Heart left ventricle (tissue), 16 donors: ENCODE measurements around the gene RNASE13. TPM values are rescaled to one million over a fixed set of nuclear protein-coding genes. Genes with fewer than 3 reads are reported as not detected.
A peak's percentile ranks its signal among the peaks of the same experiment; 100 is the strongest.

Experiments
- ATAC-seq, 4 donors: fragments of 200-7000 bp; cut with Tn5 transposase; one replicate each; pipeline ENCODE4 v1.9.1; 2020 to 2022; ENCODE audit warnings: moderate library complexity in 4 of 4, mild to moderate bottlenecking in 3 of 4, moderate number of reproducible peaks in 1 of 4
- DNase-seq, 5 donors: peaks; one replicate each; pipeline ENCODE4 v3.0.0-alpha.2; 2020
- H3K27ac ChIP-seq, 12 donors: fragments of 200-600 bp; sonication (generic) in 4 of 12; one replicate each; pipeline versions ENCODE4 v1.5.0 to v1.8.0; 2016 to 2022; ENCODE audit warnings: mild to moderate bottlenecking in 2 of 12
- H3K27me3 ChIP-seq, 9 donors: fragments of 200-600 bp; sonication (generic) in 2 of 9; one replicate each; pipeline versions ENCODE4 v1.5.1 to v1.8.0; 2016 to 2022; ENCODE audit warnings: mild to moderate bottlenecking in 3 of 9
- H3K36me3 ChIP-seq, 9 donors: fragments of 200-600 bp; sonication (generic) in 2 of 9; one replicate each; pipeline versions ENCODE4 v1.5.0 to v1.8.0; 2018 to 2022; ENCODE audit warnings: mild to moderate bottlenecking in 2 of 9
- H3K4me1 ChIP-seq, 12 donors: fragments of 200-600 bp; sonication (generic) in 4 of 12; one replicate each; pipeline versions ENCODE4 v1.5.0 to v1.8.0; 2016 to 2022; ENCODE audit warnings: mild to moderate bottlenecking in 3 of 12
- H3K4me3 ChIP-seq, 12 donors: fragments of 200-600 bp; sonication (generic) in 4 of 12; one replicate each; pipeline versions ENCODE4 v1.5.0 to v1.8.0; 2017 to 2022; ENCODE audit warnings: mild to moderate bottlenecking in 9 of 12, moderate library complexity in 4 of 12
- H3K9me3 ChIP-seq, 12 donors: fragments of 200-600 bp; sonication (generic) in 4 of 12; one replicate each; pipeline versions ENCODE4 v1.5.0 to v1.8.0; 2016 to 2022; ENCODE audit warnings: mild to moderate bottlenecking in 1 of 12
- CTCF ChIP-seq, 12 donors: fragments of 200-600 bp; sonication (generic) in 4 of 12; IDR thresholded peaks; one replicate each; pipeline versions ENCODE4 v1.5.0 to v1.8.0; 2018 to 2022; ENCODE audit warnings: antibody characterized with exemption in 12 of 12, mild to moderate bottlenecking in 5 of 12
- POLR2A ChIP-seq, 2 donors: fragments of 450-650 bp; IDR thresholded peaks; one replicate each; pipeline ENCODE4 v1.6.1; 2017; ENCODE audit warnings: antibody characterized with exemption in 2 of 2, mild to moderate bottlenecking in 2 of 2, moderate library complexity in 2 of 2
- WGBS, 4 donors: extraction: QIAGEN DNeasy Blood & Tissue Kit in 2 of 4; methylation state at CpG; one replicate each; pipeline versions ENCODE4 v1.1.5 to v1.1.7; 2013 to 2018; 5-methylcytosine and 5-hydroxymethylcytosine counted together
- intact Hi-C, 10 donors: fragments of 100-400 bp; cut with DNase I; formaldehyde crosslinking; loops; one replicate each; pipeline versions ENCODE4 v1.11.1 to v1.14.2; 2022
- polyA plus RNA-seq, 2 donors: library from polyadenylated mRNA; stranded (reverse); fragments of 200-250 nt; gene quantifications; one replicate each; pipeline ENCODE4 v1.2.3, GENCODE V29; 2013
- total RNA-seq, 9 donors: library from RNA; depleted of rRNA in 2 of 9; stranded (reverse); fragments of >200 nt in 2 of 9; fragmentation: NEBNext Ultra II Directional in 3 of 9; extraction: Animal tissue kit (Norgen Biotek cat#: 25700) in 3 of 9; gene quantifications; one replicate each; pipeline versions ENCODE4 v1.1.0 to v1.2.4, GENCODE V29; 2016 to 2023
- donor health status: ischemic (EF 13 %, LVEDD 7.1; RV severe dilation, severe dysfunction).
- donor health status: healthy with polysubstance abuse.
- donor health status: DM: no; HTN: yes; CAD: no.
- donor health status: DM: no; HTN: no; CAD: no.
- donor health status: ischemic (EF 25% LVEDD 6.9; RV normal size, moderate dysfunction).
- donor health status: ischemic (EF 25% LVEDD 5.7; RV mildly dilated, moderate dysfunction).
- donor health status: healthy.
- donor health status: DM: yes; HTN: yes; CAD: no.
- donor health status: ischemic (EF 35%, LVEDD 5.7; RV mildly dilated, moderate dysfunction).
- donor health status: nonischemic (EF 11% LVEDD 7.7; RV severe dilation, severe dysfunction).
- donor health status: DM: yes; HTN: yes; CAD: no.
- donor health status: PGD.
- donor health status: ischemic (EF 29% LVEDD 5.4; RV normal size, mild dysfunction).
- donor health status: nonischemic (EF 23%, LVEDD 6.1; RV moderate dilation, normal function).

RNASE13 gene
- total and polyA plus RNA-seq, 11 donors = not detected

GRCh38 chr14:21001218-21001617, 33.4 kb downstream of the RNASE13 start:
- ATAC-seq (peak in 2 of 4 donors; percentile 8 to 25), DNase-seq (no peak)
- 52 to 67% (median 64%) methylated on average over 6 to 7 of the region's 7 CpGs for WGBS, 4 donors
- intact Hi-C loops = no loop called here
- no peak overlapping the region for H3K4me3 ChIP-seq
- H3K27me3 ChIP-seq = no peaks in the 10 kb centered on the region
- TF ChIP-seq CTCF (IDR thresholded peaks at IDR 0.05) (no peak), POLR2A (IDR thresholded peaks at IDR 0.05) (no peak)
- H3K27ac ChIP-seq = no peak overlapping the region
- H3K36me3 ChIP-seq = peaks cover 0 to 18% (median 11%) of the 10 kb centered on the region in 9 donors
- peaks cover 0 to 17% (median 4%) of the 10 kb centered on the region in 12 donors for H3K4me1 ChIP-seq
- no peaks in the 10 kb centered on the region for H3K9me3 ChIP-seq

- intact Hi-C loops = no loop called here
- TF ChIP-seq POLR2A (IDR thresholded peaks at IDR 0.05) = no peak
- no peak for TF ChIP-seq CTCF (IDR thresholded peaks at IDR 0.05)
- WGBS, 4 donors = 73 to 81% (median 77%) methylated on average over 4 of the region's 4 CpGs
Measured at GRCh38 chr14:20999591-20999990, 35.0 kb downstream of the RNASE13 start.

GRCh38 chr14:20998674-20999366, 35.8 kb downstream of the RNASE13 start, which contains the start of gene SLC39A2:
SLC39A2 (plus strand) TSS chr14:20999293; CDS start chr14:20999447, 154 bp downstream.
- peak in 3 of 4 donors; percentile 60 to 79 (median 71) for ATAC-seq
- DNase-seq = peak in 3 of 5 donors; percentile 41 to 52 (median 50)
- intact Hi-C loops = no loop called here
- H3K27me3 ChIP-seq = no peaks in the 10 kb centered on the region
- TF ChIP-seq POLR2A (IDR thresholded peaks at IDR 0.05) (no peak), CTCF (IDR thresholded peaks at IDR 0.05) (no peak)
- H3K36me3 ChIP-seq = peaks cover 0 to 42% (median 35%) of the 10 kb centered on the region in 9 donors
- H3K9me3 ChIP-seq = no peaks in the 10 kb centered on the region
- H3K27ac ChIP-seq = no peak within 1 kb of the TSS
- 52 to 63% (median 56%) methylated on average over 6 of the region's 6 CpGs for WGBS, 4 donors
- no peak within 1 kb of the TSS for H3K4me3 ChIP-seq
- H3K4me1 ChIP-seq = peaks cover 0 to 14% (median 1%) of the 10 kb centered on the region in 12 donors

More at GRCh38 chr14:20999591-20999990, 35.0 kb downstream of the RNASE13 start:
- peaks cover 0 to 17% (median 1%) of the 10 kb centered on the region in 12 donors for H3K4me1 ChIP-seq
- no peaks in the 10 kb centered on the region for H3K9me3 ChIP-seq
- no peak for ATAC-seq
- DNase-seq = no peak
- H3K27ac ChIP-seq = no peak overlapping the region
- H3K36me3 ChIP-seq = peaks cover 0 to 34% (median 27%) of the 10 kb centered on the region in 9 donors
- H3K4me3 ChIP-seq = no peak overlapping the region
- no peaks in the 10 kb centered on the region for H3K27me3 ChIP-seq

- TF ChIP-seq CTCF (IDR thresholded peaks at IDR 0.05) = no peak
- TF ChIP-seq POLR2A (IDR thresholded peaks at IDR 0.05) = no peak
- no peaks in the 10 kb centered on the region for H3K27me3 ChIP-seq
- intact Hi-C loops = no loop called here
- peaks cover 0 to 49% (median 42%) of the 10 kb centered on the region in 9 donors for H3K36me3 ChIP-seq
- DNase-seq = no peak
- WGBS, 4 donors = 72 to 87% (median 78%) methylated on average over 3 of the region's 3 CpGs
- H3K4me1 ChIP-seq = peaks cover 0 to 7% (median 0%) of the 10 kb centered on the region in 12 donors
- no peak for ATAC-seq
- H3K4me3 ChIP-seq = no peak overlapping the region
- H3K9me3 ChIP-seq = no peaks in the 10 kb centered on the region
- no peak overlapping the region for H3K27ac ChIP-seq
Measured at GRCh38 chr14:20998139-20998538, 36.5 kb downstream of the RNASE13 start.
